Esophagus squamous epithelium (tissue), 5 donors: ENCODE measurements around the gene SDF4. TPM values are rescaled to one million over a fixed set of nuclear protein-coding genes. Genes with fewer than 3 reads are reported as not detected.

ENCODE experiments used
- DNase-seq: peaks from one replicate; lab custom pipeline; 2025; lab: John Stamatoyannopoulos, UW
- H3K27ac ChIP-seq, 4 donors: fragments of 200-600 bp; sonication (generic); one replicate each; pipeline ENCODE4 v1.5.1; 2016 to 2019; ENCODE audit warnings: mild to moderate bottlenecking in 1 of 4
- H3K27me3 ChIP-seq, 4 donors: fragments of 200-600 bp; sonication (generic); 1 replicate in 3 of 4; 2 replicates in 1 of 4; pipeline versions ENCODE4 v1.5.1 to v1.6.0; 2017 to 2021; ENCODE audit warnings: antibody characterized with exemption in 1 of 4
- H3K36me3 ChIP-seq, 3 donors: fragments of 200-600 bp; sonication (generic); one replicate each; pipeline ENCODE4 v1.5.1; 2016 to 2019
- H3K4me1 ChIP-seq, 3 donors: fragments of 200-600 bp; sonication (generic); one replicate each; pipeline ENCODE4 v1.5.1; 2017 to 2019
- H3K4me3 ChIP-seq, 4 donors: fragments of 200-600 bp; sonication (generic); 1 replicate in 3 of 4; 2 replicates in 1 of 4; pipeline ENCODE4 v1.5.1; 2016 to 2019; ENCODE audit warnings: mild to moderate bottlenecking in 2 of 4, moderate library complexity in 1 of 4
- H3K9me3 ChIP-seq, 3 donors: fragments of 200-600 bp; sonication (generic); one replicate each; pipeline ENCODE4 v1.5.1; 2016 to 2019
- POLR2A ChIP-seq, 4 donors: fragments of 450-650 bp; IDR thresholded peaks; one replicate each; pipeline ENCODE4 v1.6.1; 2017; ENCODE audit warnings: antibody characterized with exemption in 4 of 4, mild to moderate bottlenecking in 4 of 4, moderate library complexity in 3 of 4
- WGBS, 2 donors: methylation state at CpG; one replicate each; pipeline ENCODE4 v1.1.5; 2018; 5-methylcytosine and 5-hydroxymethylcytosine counted together
- intact Hi-C: fragments of 100-400 bp; cut with DNase I; formaldehyde crosslinking; loops from one replicate; pipeline ENCODE4 v1.15.0; 2022
- total RNA-seq, 4 donors: library from RNA; depleted of rRNA; stranded (reverse); fragments of >200 nt; gene quantifications; one replicate each; pipeline ENCODE4 v1.1.0, GENCODE V29; 2016
- TF ChIP-seq, protein P1 (sequence below), 6 experiments: fragments of 450-650 bp in 4 of 6; fragments of 200-600 bp in 2 of 6; sonication (generic) in 2 of 6; IDR thresholded peaks; one replicate each; pipeline ENCODE4 v1.5.1; 2016 to 2019; ENCODE audit warnings: antibody characterized with exemption in 6 of 6, mild to moderate bottlenecking in 4 of 6, moderate library complexity in 4 of 6
- donor health status: DM: yes; HTN: yes; CAD: no.

The SDF4 gene
- total RNA-seq, 4 donors from 2014 or later, result 65.0 to 75.4 (median 67.6) TPM

DNA sequence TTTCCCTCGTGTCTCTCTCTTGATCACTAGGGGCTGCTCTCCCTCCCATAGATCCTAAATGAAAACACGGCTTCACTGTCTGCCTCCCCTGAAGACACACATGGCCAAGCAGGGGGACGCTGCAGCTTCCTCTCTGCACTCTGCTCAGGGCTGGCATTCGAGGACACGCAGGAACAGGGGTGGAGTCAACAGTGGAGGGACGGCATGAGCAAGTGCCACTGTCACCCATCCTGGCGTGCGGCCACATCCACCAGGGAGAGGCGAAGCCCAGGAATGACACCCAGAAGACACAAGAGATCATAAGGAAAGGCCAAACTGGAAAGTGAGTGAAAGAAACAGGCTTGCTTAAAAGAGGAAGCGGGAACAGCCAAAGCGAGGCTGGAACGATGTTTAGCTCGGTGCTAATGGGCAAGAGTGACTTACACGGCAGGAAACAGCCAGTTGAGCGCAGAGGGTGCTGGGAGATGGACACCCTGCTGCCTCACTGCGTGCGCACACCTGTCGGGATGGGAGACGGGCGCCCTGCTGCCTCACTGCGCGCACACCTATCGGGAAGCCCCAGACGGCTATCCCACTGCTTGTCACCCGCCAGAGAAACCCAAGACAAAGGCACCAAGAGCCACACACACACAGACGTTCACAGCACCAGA lies 28.3 kb upstream of the SDF4 start:
- Histone ChIP-seq H3K27ac (no peak overlapping the region), H3K27me3 (no peaks in the 10 kb centered on the region), H3K4me3 (no peak overlapping the region), H3K36me3 (peaks cover 25 to 100% (median 26%) of the 10 kb centered on the region in 3 donors), H3K9me3 (no peaks in the 10 kb centered on the region), H3K4me1 (peaks cover 7 to 40% (median 7%) of the 10 kb centered on the region in 3 donors)
- DNase-seq, result no peak
- intact Hi-C loops, result no loop called here
- no peak for TF ChIP-seq POLR2A (IDR thresholded peaks at IDR 0.05)
- TF ChIP-seq, protein P1, sequence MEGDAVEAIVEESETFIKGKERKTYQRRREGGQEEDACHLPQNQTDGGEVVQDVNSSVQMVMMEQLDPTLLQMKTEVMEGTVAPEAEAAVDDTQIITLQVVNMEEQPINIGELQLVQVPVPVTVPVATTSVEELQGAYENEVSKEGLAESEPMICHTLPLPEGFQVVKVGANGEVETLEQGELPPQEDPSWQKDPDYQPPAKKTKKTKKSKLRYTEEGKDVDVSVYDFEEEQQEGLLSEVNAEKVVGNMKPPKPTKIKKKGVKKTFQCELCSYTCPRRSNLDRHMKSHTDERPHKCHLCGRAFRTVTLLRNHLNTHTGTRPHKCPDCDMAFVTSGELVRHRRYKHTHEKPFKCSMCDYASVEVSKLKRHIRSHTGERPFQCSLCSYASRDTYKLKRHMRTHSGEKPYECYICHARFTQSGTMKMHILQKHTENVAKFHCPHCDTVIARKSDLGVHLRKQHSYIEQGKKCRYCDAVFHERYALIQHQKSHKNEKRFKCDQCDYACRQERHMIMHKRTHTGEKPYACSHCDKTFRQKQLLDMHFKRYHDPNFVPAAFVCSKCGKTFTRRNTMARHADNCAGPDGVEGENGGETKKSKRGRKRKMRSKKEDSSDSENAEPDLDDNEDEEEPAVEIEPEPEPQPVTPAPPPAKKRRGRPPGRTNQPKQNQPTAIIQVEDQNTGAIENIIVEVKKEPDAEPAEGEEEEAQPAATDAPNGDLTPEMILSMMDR (IDR thresholded peaks at IDR 0.05), result no peak
- WGBS, 2 donors, result 75 to 86% methylated on average over 18 to 23 of the region's 26 CpGs

DNA sequence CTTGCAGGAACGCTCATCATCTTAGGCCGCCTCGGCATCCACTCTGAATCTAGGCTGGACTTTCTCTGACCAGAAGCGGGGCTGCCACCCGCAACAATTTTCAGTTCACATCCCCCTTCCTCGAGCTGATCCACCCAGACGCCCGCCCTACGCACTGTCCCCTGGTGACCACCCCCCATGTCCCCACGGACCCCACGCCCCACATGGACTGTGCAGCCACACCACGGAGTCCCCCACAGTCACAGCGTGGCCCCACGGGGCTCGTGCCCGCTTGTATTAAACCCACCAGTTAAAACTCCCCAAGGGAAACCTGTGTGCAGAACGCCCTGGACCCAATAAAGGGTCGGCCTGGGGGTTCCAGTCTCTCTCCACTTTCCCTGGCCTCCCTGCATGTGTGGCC lies 27.7 kb upstream of the SDF4 start:
- Histone ChIP-seq H3K4me1 (peaks cover 7 to 40% (median 7%) of the 10 kb centered on the region in 3 donors), H3K27ac (no peak overlapping the region), H3K27me3 (no peaks in the 10 kb centered on the region), H3K9me3 (no peaks in the 10 kb centered on the region), H3K36me3 (peaks cover 20 to 100% (median 31%) of the 10 kb centered on the region in 3 donors), H3K4me3 (no peak overlapping the region)
- no peak for TF ChIP-seq POLR2A (IDR thresholded peaks at IDR 0.05)
- TF ChIP-seq, protein P1 (IDR thresholded peaks at IDR 0.05), result no peak
- DNase-seq, result no peak
- intact Hi-C loops, result no loop called here
- 93 to 95% methylated on average over 5 to 11 of the region's 18 CpGs for WGBS, 2 donors

DNA sequence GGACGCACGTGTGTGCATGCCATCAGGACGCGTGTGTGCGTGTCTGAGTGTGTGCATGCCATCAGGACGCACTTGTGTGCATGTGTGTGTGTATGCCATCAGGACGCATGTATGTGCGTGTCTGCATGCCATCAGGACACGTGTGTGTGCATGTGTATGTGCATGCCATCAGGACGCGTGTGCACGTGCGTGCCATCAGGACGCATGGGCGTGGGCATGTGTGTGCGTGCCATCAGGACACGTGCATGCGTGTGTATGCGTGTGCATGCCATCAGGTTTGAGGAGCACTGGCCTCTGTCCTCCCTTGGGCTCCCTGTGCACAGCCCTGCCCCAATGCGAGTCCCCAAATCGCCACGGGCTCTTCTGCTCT lies 27.3 kb upstream of the SDF4 start:
- TF ChIP-seq, protein P1 (IDR thresholded peaks at IDR 0.05), result no peak
- Histone ChIP-seq H3K9me3 (no peaks in the 10 kb centered on the region), H3K4me1 (peaks cover 7 to 40% (median 7%) of the 10 kb centered on the region in 3 donors), H3K27me3 (no peaks in the 10 kb centered on the region), H3K27ac (no peak overlapping the region), H3K36me3 (peaks cover 20 to 100% (median 33%) of the 10 kb centered on the region in 3 donors), H3K4me3 (no peak overlapping the region)
- intact Hi-C loops, result no loop called here
- DNase-seq, result no peak
- WGBS, 2 donors, result 58 to 85% methylated on average over 10 to 22 of the region's 22 CpGs

GRCh38 chr1:1256956-1257871 lies 25.4 kb upstream of the SDF4 start:
- Histone ChIP-seq H3K27ac (no peak overlapping the region), H3K27me3 (no peaks in the 10 kb centered on the region), H3K36me3 (peaks cover 9 to 100% (median 26%) of the 10 kb centered on the region in 3 donors), H3K4me1 (peaks cover 7 to 38% (median 7%) of the 10 kb centered on the region in 3 donors), H3K9me3 (no peaks in the 10 kb centered on the region), H3K4me3 (no peak overlapping the region)
- intact Hi-C loops, result no loop called here
- TF ChIP-seq POLR2A (IDR thresholded peaks at IDR 0.05), result no peak
- TF ChIP-seq, protein P1 (IDR thresholded peaks at IDR 0.05), result no peak
- DNase-seq, result no peak
- WGBS, 2 donors, result 90 to 96% methylated on average over 15 to 24 of the region's 31 CpGs

GRCh38 chr1:1255611-1256010 lies 23.8 kb upstream of the SDF4 start:
- Histone ChIP-seq H3K4me1 (peaks cover 9 to 36% (median 13%) of the 10 kb centered on the region in 3 donors), H3K4me3 (no peak overlapping the region), H3K27me3 (no peaks in the 10 kb centered on the region), H3K9me3 (no peaks in the 10 kb centered on the region), H3K36me3 (peaks cover 6 to 95% (median 19%) of the 10 kb centered on the region in 3 donors), H3K27ac (no peak overlapping the region)
- TF ChIP-seq, protein P1 (IDR thresholded peaks at IDR 0.05), result no peak
- no peak for TF ChIP-seq POLR2A (IDR thresholded peaks at IDR 0.05)
- no peak for DNase-seq
- intact Hi-C loops, result no loop called here
- 100% methylated on average over 1 of the region's 10 CpGs for WGBS, 2 donors
